Activated CD8-positive, alpha-beta memory T cell treated with anti-CD3 and anti-CD28 coated beads for 48 hours (primary cell): ENCODE results near the gene PIP4K2A.
"Not testable (repeated sequence)": the region's sequence is repeated elsewhere in the genome, so short reads cannot be mapped to it uniquely, and the experiment has no call there.

Source experiments
- DNase-seq, 3 experiments: peaks; one replicate each; pipeline ENCODE4 v3.0.0-alpha.2; 2020; ENCODE audit warnings: low read depth in 2 of 3, low spot score in 2 of 3

The PIP4K2A gene

DNA sequence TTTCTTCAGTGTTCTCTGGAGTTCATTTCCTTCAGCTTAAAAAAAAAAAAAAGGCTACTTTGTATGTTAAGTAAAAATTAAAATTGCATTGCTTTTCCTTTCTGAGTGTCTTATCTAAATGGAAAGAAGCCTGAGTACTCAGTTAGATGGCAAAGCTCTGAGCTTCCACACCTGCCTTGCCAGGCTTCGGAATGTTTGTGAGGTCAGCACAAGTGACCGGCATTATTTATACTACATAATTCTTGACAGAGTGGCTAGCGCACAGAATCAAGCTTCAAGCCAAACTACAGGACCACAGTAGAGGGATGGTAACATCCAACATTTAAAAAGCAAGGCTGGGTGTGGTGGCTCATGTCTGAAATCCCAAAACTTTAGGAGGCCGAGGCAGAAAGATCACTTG is 17.3 kb downstream of the PIP4K2A start:
- no peak for DNase-seq

DNA sequence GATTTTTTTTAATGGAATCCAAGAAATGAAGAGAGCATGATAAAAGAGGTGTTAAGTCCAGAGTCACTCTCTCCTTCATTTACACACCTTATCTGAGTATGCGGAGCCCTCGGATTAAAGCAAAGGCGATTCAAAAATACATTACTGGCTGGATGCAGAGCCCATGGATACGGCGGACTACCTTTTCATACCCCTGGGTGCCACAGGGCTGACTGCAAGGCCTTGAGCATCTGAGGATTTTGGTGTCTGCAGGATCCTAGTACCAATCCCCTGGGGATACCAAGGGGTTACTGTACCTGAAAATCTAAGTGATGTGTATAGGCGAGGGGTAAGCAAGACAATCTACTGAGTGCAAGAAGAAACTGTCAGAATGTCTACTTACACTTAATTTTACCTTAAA is 20.5 kb downstream of the PIP4K2A start:
- DNase-seq = no peak

DNA sequence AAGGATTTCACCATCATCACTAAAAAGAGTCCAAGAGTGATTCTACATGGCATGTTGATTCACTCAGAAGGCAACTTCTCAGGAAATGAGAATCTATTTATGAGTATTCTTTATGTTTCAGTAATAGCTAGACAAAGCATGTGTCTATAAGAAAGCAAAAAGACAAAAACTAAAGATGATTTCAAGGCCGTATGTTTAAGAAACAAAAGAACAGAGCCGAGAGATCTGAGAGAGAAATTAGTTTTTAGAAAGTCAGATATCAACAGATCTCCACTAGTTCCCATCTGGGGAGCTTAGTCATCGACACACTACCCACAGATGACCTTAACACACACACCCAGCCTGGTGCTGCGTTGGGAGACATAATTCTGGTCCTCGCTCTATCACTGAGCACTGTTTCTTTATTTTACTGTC is 21.0 kb downstream of the PIP4K2A start:
- DNase-seq = no peak

DNA sequence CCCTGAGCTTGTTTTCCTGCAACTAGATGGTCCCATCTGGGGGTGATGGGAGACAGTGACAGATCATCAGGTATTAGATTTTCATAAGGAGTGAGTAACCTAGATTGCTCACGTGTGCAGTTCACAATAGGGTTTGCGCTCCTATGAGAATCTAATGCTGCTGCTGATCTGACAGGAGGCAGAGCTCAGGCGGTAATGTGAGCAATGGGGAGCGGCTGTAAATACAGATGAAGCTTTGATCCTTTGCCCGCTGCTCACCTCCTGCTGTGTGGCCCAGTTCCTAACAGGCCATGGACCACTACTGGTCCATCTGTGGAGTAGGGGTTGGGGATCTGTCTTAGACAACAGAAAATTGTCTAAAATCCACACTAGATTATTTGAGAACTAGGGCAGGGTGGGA is 22.3 kb downstream of the PIP4K2A start:
- DNase-seq = not testable (repeated sequence)

DNA sequence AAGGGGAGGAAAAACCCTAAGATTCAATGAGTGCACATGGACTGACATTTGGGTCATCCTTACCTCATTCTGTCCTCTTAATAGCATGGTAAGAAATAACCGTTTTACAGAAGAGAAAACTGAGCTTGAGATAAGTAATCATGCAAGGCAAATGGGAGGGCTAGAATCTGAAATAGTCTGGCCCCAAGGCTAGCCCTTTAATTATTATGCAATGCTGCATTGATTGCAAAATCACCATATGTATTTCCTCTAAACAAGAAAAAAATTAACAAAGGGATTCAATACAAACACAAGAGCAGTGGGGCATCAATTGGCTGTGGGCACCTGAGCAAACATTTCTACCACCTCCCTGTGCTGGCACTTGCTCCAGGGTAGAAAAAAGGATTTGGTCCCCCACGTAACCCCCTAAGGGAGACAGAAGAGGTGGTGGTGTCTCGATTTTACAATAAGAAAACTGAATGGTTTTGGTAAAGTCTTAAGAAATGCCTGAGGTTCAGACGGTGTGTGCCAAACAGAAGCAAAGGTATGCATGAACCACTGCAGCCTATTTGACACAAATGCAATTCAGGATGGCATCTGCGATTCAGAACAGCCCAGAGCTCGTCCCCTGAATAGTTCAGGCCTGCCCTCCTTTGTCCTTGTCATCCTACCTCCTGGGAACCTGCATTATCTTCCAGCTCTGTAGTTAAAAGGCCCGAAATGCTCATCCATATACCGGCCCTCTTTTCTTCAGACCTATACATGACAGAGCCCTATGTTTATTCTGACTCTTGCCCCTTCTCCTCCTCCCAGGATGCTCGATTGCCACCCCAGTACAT is 23.6 kb downstream of the PIP4K2A start:
- no peak for DNase-seq

DNA sequence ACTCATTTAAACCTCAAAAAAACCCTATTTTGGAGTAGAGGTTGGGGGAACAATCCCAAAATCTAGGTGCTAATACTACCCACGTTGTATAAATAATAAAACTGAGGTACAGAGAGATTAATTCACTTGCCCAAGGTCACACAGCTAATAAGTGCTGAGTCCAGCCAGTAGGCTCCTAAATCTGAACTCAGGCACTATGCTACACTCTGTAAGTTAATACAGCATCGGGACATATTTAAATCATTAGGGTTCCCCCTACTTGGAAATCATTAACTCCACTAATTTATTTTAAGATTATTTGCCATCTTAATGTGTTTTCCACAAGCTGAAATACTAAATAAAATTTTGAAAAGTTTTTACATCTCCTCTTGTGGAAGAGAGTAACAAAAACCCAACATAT is 24.2 kb downstream of the PIP4K2A start:
- no peak for DNase-seq

DNA sequence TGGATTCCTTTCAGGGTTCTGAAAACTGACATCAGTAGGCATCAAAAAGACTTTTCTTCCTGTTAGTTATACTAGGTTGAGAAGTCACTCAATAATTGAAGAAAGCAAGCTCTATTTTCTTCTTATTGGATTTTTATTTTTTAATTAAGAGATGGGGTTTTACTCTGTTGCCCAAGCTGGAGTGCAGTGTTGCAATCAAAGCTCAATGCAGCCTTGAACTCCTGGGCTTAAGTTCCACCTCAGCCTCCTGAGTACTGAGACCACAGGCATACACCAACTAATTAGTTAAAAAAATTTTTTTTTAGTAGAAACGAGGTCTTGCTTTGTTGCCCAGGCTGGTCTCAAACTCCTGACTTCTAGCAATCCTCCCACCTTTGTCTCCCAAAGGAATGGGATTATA is 28.0 kb downstream of the PIP4K2A start:
- DNase-seq = no peak

DNA sequence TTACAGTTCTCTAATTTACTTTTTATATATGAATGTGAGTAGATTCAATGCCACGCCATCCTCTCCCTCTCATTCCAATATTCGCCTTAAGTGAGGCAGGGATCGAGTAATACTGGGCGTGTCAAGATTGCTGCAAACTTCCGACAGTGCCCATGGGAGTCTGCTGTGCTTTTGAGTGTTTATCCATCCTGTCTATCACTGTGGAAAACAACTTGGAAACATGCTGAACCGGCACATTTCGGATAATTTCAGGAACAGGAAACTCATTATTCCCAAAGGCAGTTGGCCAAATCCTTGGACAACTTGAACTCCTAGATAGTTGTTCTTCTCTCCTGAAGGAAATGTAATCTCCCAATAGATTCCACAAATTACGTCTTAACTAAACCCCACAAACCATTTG is 28.5 kb downstream of the PIP4K2A start:
- no peak for DNase-seq

DNA sequence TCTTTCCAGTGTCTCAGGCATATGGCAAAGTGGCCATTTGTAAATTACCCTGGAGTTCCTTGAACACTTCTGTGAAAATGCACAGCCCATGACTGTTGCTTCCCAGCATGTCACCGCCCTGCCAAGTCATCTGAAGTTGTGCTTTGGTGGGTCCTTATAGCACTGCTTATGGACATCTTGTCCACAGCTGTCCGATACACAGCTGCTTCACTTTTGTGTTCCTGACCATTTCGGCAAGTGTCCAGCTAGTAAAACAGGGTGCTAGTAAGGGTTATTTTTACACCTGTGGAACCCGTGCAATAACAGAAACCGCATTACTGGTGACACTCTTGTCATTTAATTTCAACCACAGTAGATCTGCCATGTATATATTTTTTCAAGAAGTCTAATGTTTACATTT is 29.7 kb downstream of the PIP4K2A start:
- no peak for DNase-seq

DNA sequence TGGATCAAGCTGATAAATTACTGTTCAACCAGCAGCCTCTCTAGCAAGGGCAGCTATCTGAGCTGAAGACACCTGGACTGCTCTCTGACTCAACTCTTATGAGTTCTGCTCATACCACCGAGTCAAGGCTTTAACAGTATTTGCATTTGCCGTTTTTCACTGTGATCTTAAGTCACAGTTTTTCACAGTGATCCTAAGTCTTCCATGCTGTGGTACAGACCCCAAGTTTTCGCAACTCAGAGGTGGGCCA is 31.3 kb downstream of the PIP4K2A start:
- DNase-seq = no peak

DNA sequence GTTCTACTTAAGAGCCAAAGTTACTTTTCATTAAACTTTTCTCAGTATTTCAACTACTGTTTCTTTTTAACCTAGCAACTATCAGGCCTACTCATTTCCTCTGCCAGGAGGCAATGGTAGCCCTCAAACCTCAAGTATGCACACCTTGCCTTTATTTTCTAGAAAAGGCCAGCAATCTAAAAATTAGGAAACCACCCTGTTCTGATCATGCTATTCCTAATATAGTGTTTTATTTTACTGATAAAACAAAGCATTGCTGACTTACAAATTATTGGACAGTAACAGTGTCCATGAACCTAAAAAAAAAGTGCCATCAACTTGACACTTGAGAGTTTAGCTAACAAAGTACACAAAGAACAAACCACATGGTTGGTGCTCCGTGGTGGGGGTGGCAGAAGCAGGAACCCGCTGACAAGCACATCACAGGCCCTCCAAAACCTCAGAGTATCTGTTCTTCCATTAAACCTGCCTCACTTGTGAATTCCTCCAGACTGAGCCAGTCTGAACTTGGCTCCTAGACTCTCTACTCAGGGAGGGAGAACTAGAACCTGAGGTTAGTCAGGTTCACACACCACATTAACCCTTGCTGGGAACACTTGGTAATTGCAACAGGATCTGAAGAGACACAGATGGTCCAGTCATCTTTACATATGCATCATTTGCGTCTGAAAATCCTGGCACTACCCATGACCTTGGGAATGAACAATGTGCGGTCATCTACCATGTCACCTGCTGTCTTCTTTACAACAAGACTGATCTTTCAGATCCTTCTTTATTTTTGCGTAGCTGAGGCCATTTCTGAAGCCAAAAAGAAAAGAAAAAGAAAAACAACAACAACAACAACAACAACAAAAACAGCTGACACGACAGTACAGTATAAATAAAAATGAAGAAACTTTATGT is 31.9 kb downstream of the PIP4K2A start:
- no peak for DNase-seq

DNA sequence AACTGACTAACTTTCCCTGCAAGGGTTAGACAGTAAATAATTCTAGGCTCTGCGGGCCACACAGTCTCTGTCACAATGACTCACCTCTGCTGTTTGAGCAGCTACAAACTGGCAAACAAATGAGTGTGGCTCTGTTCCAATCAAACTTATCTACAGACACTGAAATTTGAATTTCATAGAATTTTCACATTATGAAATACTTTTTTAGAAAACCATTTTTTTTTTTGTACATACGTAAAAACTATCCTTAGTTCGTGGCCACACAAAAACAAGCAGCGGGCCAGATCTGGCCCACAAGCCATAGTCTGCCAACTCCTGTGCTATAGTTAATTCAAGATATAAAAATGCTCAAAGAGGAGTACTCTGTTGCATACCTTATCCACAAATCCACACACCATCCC is 32.6 kb downstream of the PIP4K2A start:
- DNase-seq = no peak

DNA sequence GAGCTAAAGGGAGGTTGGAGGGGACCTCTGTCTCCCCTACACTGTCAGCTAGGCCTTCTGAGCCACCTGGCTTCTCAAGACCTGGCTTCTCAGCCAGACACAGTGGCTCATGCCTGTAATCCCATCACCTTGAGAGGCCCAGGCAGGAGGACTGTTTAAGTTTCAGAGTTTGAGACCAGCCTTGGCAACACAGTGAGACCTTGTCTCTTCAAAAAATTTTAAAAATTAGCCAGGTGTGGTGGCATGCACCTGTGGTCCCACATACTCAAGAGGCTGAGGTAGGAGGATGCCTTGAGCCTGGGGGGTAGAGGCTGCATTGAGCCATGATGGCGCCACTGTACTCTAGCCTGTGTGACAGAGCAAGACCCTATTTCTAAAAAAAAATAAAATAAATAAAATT is 33.1 kb downstream of the PIP4K2A start:
- DNase-seq = no peak

DNA sequence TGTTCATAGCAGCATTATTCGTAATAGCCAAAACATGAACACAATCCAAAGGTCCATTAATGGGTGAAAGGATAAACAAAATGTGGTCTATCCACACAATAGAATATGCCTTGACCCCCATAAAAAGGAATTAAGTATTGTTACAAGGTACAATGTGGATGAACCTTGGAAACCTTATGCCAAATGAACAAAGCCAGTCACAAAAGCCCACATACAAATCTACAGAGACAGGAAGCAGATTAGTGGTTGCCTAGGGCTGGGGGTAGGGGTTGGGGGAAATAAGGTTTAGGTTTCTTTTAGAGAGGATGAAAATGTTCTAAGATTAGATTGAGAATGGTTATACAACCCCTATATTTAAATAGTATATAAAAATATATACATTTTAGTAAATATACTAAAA is 34.8 kb downstream of the PIP4K2A start:
- no peak for DNase-seq

DNA sequence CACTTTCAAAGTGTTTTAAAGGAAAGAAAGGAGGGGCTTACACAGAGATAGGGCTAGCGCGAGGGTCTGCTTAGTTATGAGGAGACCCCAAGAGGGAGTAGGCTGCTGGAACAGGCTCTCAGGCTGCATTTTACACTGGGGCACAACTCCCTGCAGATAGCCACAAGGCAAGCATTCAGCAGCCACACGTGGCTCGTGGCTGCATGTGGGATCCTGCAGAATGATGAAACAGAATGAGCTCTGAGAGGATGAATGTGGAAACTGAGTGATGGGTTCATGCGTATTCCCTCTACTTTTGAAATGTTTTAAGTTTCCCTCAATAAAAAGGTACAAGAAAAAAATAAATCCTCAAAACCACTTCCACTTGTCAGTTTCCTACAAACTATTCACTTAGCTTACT is 37.0 kb downstream of the PIP4K2A start:
- DNase-seq = no peak

DNA sequence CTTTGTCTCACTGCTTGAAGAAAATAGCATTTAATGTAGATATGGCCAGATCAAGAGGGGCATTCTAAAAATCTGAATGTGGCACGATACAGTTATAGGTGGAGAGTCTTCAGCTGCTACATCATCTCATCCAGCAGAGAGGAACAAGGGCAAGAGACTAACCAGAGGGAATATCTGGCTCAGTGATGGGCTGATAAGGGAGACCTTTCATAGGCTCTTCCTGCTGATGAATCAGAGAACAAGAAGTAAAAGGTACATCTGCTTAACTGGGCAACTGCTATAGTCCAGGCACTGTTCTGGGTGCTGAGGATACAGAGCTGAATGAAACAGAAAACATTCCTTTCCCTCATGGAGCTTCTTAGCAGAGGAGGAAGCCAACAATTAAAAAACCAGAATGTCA is 37.9 kb downstream of the PIP4K2A start:
- DNase-seq = no peak

DNA sequence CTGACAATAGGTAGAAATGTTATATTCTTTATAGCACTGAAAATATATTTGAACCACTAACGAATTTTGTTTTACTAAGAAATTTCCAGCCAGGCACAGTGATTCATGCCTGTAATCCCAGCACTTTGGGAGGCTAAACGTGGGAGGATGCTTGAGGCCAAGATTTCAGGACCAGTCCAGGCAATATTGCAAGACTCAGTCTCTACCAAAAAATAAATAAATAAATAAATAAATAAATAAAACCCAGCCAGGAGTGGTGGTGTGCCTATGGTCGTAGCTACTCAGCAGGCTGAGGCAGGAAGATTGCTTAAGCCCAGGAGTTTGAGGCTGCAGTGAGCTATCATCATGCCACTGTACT is 39.8 kb downstream of the PIP4K2A start:
- no peak for DNase-seq

DNA sequence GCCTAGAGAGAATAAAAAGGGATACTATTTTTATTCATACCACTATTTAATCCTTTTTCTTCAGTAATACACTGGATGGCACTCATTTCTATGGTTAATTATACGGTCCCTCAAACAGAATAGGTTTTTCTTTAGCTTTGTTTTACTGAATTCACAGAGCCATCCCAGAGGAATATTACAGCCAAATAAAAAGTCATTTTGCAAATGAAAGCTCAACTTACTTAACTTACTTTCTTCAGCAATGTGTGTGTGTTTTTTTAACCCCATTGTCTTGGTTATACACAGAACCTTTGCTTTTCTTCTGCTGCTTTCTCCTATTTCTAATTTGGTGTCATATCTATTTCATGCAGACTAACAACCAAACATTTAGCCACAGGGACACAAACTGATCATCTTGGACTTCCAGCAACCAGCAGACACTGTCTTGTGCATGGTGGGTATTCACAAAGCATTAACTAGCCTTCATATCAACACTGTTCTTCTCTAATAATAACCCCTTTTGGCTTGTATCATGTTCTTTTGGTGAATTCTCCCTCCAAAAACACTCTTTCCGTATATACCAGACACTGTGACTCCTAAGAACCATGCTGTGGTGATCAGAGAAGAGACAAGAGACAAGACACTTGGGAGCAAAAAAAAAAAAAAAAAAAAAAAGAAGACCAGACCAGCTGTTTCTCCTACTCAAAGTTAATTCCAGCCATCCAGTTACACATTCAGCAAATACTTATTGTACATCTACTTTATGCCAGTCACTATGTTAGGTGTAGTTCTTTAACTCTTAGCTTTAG is 40.4 kb downstream of the PIP4K2A start:
- DNase-seq = no peak

DNA sequence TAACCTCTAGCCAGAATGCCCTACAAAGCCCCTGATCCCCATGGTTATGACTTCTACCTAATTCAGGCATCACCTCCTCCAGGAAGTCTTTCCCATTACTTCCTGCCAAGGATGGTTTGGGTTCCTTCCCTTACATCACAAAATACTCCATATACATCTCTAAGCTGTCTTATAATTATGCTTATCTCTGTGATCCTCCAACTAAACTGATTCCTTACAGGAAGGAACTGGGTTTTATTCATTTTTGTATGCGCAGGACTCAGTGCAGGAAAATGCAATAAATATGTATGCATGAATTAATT is 41.3 kb downstream of the PIP4K2A start:
- DNase-seq = no peak

DNA sequence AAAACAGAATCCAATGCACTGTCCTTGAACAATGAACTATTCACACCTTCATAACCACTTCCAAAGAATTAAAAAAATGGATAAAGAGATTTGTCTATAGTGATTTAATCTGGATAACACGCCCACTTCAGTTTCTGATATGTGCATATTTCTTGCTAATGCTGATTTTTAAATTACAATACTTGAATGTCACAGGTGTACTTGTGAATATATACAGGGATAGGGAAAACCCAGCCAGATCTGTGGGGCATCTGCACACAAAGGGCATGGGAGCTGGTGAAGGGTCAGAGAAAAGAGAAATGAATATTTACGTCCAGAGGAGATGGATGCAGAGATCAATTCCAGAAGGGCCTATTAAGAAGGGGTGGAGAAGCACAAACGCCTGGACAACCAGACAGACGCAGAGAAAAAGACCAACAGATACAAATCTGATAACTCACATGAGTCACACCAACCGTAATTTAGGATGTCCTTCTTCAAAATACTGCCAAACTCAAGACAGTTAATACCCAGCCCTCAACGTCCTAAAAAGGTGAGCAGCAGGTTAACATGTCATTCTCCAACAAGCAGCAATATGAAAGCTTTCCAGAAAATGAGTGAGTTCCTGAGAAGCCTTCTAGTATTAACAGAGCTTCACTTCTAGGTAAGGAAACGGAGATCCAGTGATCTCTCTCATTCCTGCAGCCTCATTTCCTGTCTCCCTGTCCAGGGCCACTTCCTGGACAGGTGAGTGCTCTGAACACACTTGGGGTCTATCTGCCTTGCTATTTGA is 41.9 kb downstream of the PIP4K2A start:
- DNase-seq = no peak

DNA sequence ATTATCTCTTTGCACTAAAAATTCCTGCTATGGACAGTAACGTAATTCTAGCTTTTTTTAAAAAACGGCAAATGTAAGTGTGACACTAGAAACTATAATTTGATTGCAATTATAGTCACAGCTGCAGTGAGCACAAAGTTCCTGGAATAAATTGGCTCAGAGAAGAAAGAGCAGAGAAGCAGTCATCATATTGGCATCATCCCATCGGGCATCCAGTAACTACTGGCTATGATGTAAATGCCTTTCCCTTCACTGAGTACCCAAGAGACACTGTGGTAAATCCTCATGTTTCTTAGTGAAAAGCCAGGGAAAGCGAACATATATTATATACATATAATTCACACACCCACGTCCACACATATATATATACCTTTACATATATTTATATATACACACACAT is 43.6 kb downstream of the PIP4K2A start:
- no peak for DNase-seq
